Heart left ventricle (tissue), 13 donors: ENCODE measurements around the gene GPR87.

Experiments
- POLR2A ChIP-seq, 2 donors: fragments of 450-650 bp; IDR thresholded peaks; one replicate each; pipeline ENCODE4 v1.6.1; 2017; ENCODE audit warnings: antibody characterized with exemption in 2 of 2, mild to moderate bottlenecking in 2 of 2, moderate library complexity in 2 of 2
- TF ChIP-seq, protein P1 (sequence below), 12 donors: fragments of 200-600 bp; sonication (generic) in 4 of 12; IDR thresholded peaks; one replicate each; pipeline versions ENCODE4 v1.5.0 to v1.8.0; 2018 to 2022; ENCODE audit warnings: antibody characterized with exemption in 12 of 12, mild to moderate bottlenecking in 5 of 12
- donor health status: ischemic (EF 13 %, LVEDD 7.1; RV severe dilation, severe dysfunction).
- donor health status: DM: no; HTN: yes; CAD: no.
- donor health status: DM: no; HTN: no; CAD: no.
- donor health status: ischemic (EF 25% LVEDD 6.9; RV normal size, moderate dysfunction).
- donor health status: ischemic (EF 25% LVEDD 5.7; RV mildly dilated, moderate dysfunction).
- donor health status: ischemic (EF 35%, LVEDD 5.7; RV mildly dilated, moderate dysfunction).
- donor health status: nonischemic (EF 11% LVEDD 7.7; RV severe dilation, severe dysfunction).
- donor health status: DM: yes; HTN: yes; CAD: no.
- donor health status: PGD.
- donor health status: ischemic (EF 29% LVEDD 5.4; RV normal size, mild dysfunction).
- donor health status: nonischemic (EF 23%, LVEDD 6.1; RV moderate dilation, normal function).

DNA sequence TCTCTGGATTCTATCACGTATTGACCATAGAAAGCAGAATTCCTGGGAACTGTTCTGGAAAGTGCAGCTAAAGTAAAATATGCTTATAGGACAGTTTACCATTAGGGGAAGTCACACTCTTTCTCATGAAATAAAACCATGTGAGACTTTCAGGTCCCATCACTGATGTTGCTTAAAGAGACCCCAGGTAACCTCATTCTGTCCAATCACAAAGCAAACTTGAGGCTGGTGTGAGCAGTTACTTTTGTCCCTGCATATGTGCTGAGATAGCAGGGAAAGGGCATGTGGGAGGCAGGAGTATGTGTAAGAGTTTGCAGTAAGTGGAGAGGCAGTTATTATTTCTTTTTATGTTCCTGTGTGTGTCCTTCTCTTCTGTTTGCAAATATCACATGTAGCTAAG is 16.1 kb downstream of the GPR87 start:
- TF ChIP-seq POLR2A (IDR thresholded peaks at IDR 0.05): no peak
- TF ChIP-seq, protein P1, sequence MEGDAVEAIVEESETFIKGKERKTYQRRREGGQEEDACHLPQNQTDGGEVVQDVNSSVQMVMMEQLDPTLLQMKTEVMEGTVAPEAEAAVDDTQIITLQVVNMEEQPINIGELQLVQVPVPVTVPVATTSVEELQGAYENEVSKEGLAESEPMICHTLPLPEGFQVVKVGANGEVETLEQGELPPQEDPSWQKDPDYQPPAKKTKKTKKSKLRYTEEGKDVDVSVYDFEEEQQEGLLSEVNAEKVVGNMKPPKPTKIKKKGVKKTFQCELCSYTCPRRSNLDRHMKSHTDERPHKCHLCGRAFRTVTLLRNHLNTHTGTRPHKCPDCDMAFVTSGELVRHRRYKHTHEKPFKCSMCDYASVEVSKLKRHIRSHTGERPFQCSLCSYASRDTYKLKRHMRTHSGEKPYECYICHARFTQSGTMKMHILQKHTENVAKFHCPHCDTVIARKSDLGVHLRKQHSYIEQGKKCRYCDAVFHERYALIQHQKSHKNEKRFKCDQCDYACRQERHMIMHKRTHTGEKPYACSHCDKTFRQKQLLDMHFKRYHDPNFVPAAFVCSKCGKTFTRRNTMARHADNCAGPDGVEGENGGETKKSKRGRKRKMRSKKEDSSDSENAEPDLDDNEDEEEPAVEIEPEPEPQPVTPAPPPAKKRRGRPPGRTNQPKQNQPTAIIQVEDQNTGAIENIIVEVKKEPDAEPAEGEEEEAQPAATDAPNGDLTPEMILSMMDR (IDR thresholded peaks at IDR 0.05): no peak
